ENCODE results near the gene VPS16.

VPS16 gene

DNA sequence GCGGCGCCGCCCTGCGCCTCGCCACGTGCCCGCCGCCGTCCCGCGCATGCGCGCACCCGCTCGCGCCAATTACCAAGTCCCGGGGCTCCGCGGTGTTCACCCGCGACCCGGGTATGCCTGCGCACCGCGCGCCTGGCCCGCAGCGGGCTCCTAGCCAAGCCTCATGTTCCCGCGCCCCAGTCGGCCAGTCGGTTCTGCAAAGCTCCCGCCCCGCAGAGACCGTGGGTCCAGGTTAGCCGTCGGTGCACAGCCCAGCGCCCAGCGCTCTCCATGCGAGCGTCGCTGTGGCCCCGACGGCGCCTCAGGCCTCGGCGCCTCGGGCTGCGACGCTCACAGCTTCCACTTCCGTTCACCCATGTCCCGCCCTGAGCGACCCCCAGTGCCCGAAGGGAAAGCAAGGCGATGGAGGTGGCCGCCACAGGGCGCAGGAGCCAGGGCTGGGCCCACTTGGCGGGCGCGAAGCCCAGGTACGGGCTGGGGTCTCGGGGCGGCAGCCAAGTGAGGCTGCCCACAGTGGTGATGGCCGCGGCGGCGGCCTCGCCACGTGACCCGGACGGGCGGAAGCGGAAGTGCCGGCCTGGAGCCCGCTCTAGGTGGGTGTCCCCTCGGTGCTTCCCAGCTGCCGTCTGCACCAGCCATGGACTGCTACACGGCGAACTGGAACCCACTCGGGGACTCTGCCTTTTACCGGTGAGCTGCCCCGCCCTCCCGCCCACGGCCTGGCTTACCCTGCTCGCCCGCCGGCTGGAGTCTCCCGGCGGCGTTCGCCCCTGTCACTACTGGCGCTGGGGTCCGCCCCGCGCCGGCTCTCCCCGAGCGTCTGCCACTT, at the start of gene VPS16, which contains the start of gene PCED1A:
VPS16 (plus strand) TSS at position 608 of the 829 bp plus-strand sequence; CDS start at position 638, 30 bp downstream.
PCED1A (minus strand) TSS at position 518 of the 829 bp plus-strand sequence. CDS start 743 bp downstream, outside the sequence.
- DNase-seq (ENCODE audit: low spot score in 2 of 2) (peak; percentile 86 to 95), ATAC-seq (peak; percentile 98)
- H3K4me1 Mint-ChIP-seq, result peaks cover 42% of the 10 kb centered on the region
- H3K27ac Mint-ChIP-seq, result peak within 1 kb of the TSS; percentile 94
- peaks cover 2% of the 10 kb centered on the region for H3K9me3 Mint-ChIP-seq
- peaks cover 24% of the 10 kb centered on the region for H3K36me3 Mint-ChIP-seq
- H3K4me3 Mint-ChIP-seq, result peak within 1 kb of the TSS; percentile 73

DNA sequence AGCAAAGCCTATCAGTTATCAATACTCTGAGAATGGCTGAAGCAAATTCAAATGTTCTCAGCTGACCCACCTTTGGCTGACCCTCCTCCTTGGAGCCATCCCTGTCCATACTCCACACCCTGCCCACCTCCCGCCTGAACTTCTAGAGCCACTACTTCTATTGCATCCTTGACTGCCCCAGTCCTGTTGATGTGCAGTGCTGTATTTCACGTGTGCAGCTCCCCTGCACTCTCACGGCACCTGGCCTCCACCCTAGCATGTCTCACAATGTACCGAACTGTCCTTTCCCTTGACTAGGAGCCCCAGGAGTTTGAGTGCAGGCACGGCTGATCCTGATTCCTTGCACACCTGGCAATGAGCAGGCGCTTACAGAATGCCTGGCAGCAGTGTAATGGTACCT, 47.1 kb upstream of the VPS16 start:
- Mint-ChIP-seq H3K4me3 (no peak overlapping the region), H3K27ac (no peak overlapping the region), H3K9me3 (no peaks in the 10 kb centered on the region), H3K36me3 (no peaks in the 10 kb centered on the region), H3K4me1 (no peaks in the 10 kb centered on the region)
- ATAC-seq (no peak), DNase-seq (ENCODE audit: low spot score in 2 of 2) (no peak)

- Mint-ChIP-seq H3K4me1 (peaks cover 2% of the 10 kb centered on the region), H3K9me3 (no peaks in the 10 kb centered on the region), H3K27ac (no peak overlapping the region), H3K4me3 (no peak overlapping the region), H3K36me3 (no peaks in the 10 kb centered on the region)
- DNase-seq (ENCODE audit: low spot score in 2 of 2), result no peak
- ATAC-seq, result no peak
Measured at GRCh38 chr20:2794202-2794748, 46.3 kb upstream of the VPS16 start.

- no peak overlapping the region for H3K4me3 Mint-ChIP-seq
- H3K9me3 Mint-ChIP-seq, result no peaks in the 10 kb centered on the region
- ATAC-seq (no peak), DNase-seq (ENCODE audit: low spot score in 2 of 2) (no peak)
- no peak overlapping the region for H3K27ac Mint-ChIP-seq
- peaks cover 9% of the 10 kb centered on the region for H3K4me1 Mint-ChIP-seq
- H3K36me3 Mint-ChIP-seq, result peaks cover 4% of the 10 kb centered on the region
Measured at GRCh38 chr20:2794866-2795447, 45.6 kb upstream of the VPS16 start.

DNA sequence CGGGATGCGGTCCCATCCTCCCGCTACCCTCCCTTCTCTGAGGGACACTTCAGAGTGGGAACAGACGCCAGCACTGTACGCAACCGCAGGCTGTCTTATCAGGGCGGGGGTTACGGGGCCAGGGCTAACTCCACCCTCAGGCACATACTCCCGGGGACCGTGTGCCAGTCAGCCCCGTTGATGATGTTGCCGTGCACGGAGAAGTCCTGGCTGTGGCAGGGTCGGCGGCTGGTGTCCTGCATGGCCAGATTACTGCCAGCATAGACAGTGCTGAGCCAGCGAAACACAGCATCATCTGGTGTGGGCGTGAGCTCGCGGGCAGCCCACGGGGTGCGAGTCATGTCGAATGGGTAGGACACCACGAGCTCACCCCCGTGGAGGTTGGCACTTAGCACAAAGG, 45.1 kb upstream of the VPS16 start:
- ATAC-seq (no peak), DNase-seq (ENCODE audit: low spot score in 2 of 2) (no peak)
- Mint-ChIP-seq H3K4me1 (peaks cover 13% of the 10 kb centered on the region), H3K36me3 (peaks cover 5% of the 10 kb centered on the region), H3K4me3 (no peak overlapping the region), H3K27ac (no peak overlapping the region), H3K9me3 (no peaks in the 10 kb centered on the region)

DNA sequence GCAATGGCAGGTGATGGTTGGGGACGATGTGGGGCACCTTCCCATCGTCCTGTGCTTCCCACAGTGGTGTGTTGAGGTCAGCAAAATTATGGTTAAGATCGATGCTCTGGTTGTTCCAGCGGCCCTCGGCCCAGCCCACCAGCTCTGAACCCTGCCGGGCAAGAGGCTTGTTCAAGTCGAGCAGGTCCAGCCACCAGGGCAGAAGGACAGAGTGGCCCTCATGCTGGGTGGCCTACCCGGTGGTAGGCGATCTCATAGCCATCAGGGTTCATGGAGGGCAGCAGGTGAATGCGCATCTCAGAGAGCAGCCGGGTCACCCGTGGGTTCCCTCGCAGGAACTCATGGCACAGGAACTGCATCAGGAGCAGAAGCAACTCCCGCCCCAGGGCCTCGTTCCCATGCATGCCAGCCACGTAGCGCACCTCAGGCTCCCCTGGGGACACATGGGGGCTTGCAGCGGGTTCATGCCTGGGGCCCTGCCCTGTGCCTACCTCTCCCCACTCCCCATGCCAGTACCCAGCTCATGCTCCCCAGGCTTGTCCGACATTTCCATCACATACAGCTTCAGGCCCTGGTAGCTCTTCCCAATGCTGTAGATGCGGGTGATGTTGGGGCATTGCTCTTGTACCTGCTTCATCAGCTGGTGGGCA, 44.4 kb upstream of the VPS16 start:
- no peaks in the 10 kb centered on the region for H3K9me3 Mint-ChIP-seq
- H3K36me3 Mint-ChIP-seq, result peaks cover 5% of the 10 kb centered on the region
- no peak for ATAC-seq

DNA sequence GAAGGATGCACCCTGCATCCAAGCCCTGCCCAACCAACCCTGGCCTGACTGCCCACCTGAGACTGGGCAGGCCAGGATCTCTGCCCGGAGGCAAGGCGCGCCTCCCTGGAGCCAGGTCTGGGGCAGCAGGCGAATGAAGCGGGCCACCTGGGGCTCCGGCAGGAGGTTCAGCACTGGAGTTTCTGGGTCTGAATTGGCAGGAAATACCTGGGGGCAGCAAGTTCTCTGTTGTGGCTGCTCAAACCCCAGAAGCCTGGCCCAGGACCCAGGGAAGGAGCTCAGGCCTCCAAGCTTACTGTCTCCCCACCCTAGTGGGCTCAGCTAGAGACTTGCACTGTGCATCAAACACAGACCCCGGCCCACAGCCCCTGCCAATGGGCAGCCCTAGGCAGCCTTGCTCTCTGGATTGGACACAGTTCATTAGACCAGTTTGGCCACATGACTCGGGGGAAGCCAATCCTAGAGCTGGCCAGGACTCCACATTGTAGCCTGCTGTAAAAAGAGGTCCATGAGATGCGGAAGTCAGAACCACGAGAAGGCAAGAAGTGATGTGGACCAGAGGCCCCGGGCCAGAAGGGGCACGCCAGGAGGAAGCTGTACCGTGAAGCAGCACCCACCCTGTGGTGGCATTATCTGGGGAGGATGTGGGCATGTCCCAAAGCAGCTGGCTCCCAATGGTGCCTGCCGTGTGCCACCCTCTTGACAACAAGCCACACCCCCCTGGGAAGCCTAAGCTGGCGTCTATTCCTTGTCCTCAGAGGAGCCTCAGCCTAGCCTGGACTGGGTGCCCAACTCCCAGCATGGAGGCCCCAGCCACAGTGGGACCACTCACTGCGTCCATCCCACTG, 43.2 kb upstream of the VPS16 start:
- Mint-ChIP-seq H3K36me3 (peaks cover 5% of the 10 kb centered on the region), H3K9me3 (no peaks in the 10 kb centered on the region), H3K4me1 (peaks cover 25% of the 10 kb centered on the region), H3K27ac (no peak overlapping the region), H3K4me3 (no peak overlapping the region)
- ATAC-seq (no peak), DNase-seq (ENCODE audit: low spot score in 2 of 2) (no peak)

More for the DNA sequence above, 44.4 kb upstream of the VPS16 start:
- DNase-seq (ENCODE audit: low spot score in 2 of 2), result no peak
- Mint-ChIP-seq H3K4me3 (no peak overlapping the region), H3K4me1 (peaks cover 20% of the 10 kb centered on the region), H3K27ac (no peak overlapping the region)

DNA sequence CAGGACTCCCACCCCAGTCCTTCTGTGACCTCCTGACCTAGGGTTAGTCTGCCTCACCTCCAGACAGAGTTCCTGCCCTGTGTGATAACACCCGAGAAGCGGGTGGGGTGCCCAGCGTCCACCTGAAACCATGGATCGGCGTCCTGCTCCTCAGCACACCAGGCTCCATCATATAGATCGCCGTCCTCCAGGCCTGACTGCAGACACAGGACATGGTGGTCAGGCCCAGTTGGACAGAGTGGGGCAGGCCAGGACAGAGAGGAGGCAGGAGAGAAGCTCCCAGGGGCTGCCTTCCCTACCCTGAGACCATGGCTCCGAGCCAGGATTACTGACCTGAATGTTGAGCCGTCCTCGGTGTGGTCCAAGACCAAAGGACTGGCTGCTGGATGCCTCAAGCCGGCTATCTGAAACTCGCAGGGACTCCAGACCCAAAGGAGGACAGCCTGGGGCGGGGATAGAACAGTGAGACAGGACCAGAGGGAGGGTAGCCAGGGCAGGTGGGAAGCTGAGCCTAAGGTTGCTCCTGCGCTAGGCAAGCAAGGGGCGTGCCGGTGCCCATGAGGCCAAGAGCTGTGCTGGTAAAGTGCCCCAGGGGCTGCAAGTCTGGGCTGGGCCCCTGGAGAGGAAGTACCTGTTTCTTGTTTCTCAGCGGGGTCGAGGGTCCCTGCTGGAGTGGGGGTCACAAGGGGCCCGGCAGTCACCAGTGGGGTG, 42.3 kb upstream of the VPS16 start:
- H3K36me3 Mint-ChIP-seq, result peaks cover 5% of the 10 kb centered on the region
- ATAC-seq (no peak), DNase-seq (ENCODE audit: low spot score in 2 of 2) (no peak)
- H3K27ac Mint-ChIP-seq, result no peak overlapping the region
- H3K4me3 Mint-ChIP-seq, result no peak overlapping the region
- H3K9me3 Mint-ChIP-seq, result no peaks in the 10 kb centered on the region
- peaks cover 25% of the 10 kb centered on the region for H3K4me1 Mint-ChIP-seq

DNA sequence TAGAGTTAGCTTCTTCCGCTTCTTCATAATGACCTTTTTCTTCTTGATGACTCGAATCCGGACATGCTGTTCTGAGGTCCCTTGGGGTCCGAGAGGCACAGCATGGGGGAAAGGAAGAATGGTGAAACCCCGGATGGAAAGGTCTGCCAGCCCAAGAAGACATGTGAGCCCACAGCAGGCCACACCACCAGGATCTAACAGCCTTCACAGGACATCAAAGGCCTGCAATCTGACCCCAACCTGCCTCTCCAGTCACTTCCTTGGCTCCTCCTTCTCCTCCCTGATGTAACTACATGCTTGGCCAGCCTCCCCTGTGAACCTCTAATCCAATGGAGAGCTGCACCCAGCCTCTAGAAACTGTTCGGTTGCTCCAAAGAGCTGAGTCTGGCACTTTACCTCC, 41.7 kb upstream of the VPS16 start:
- Mint-ChIP-seq H3K4me1 (peaks cover 25% of the 10 kb centered on the region), H3K4me3 (no peak overlapping the region), H3K36me3 (peaks cover 5% of the 10 kb centered on the region), H3K27ac (no peak overlapping the region), H3K9me3 (no peaks in the 10 kb centered on the region)
- no peak for ATAC-seq
- DNase-seq (ENCODE audit: low spot score in 2 of 2), result no peak

DNA sequence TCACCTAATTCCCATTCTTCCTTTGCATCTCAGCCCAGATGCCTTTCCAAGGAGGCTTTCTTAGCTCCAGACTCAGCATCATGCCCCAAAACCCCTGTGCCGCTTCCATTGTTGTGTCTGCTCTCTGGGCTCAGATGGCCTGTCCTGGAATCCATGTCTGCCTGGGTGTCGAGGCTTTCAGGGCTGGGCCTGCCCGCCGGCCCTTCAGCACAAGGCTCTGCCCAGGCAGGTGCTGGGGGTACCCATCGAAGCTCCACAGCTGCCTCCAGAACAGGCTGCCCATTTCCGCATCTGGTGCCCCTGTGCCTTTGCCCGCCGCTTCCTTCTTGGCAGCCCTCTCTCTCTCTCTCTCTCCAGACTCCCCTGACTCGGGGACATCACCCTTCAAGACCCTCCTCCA, 41.3 kb upstream of the VPS16 start:
- Mint-ChIP-seq H3K27ac (no peak overlapping the region), H3K36me3 (peaks cover 5% of the 10 kb centered on the region), H3K4me1 (peaks cover 25% of the 10 kb centered on the region), H3K4me3 (peak overlapping the region; percentile 85), H3K9me3 (no peaks in the 10 kb centered on the region)
- no peak for DNase-seq (ENCODE audit: low spot score in 2 of 2)
- ATAC-seq, result no peak

- Mint-ChIP-seq H3K36me3 (peaks cover 5% of the 10 kb centered on the region), H3K4me1 (peaks cover 25% of the 10 kb centered on the region), H3K4me3 (peak overlapping the region; percentile 85), H3K27ac (no peak overlapping the region), H3K9me3 (no peaks in the 10 kb centered on the region)
- no peak for DNase-seq (ENCODE audit: low spot score in 2 of 2)
- ATAC-seq, result no peak
Measured at GRCh38 chr20:2799688-2800520, 40.6 kb upstream of the VPS16 start.

DNA sequence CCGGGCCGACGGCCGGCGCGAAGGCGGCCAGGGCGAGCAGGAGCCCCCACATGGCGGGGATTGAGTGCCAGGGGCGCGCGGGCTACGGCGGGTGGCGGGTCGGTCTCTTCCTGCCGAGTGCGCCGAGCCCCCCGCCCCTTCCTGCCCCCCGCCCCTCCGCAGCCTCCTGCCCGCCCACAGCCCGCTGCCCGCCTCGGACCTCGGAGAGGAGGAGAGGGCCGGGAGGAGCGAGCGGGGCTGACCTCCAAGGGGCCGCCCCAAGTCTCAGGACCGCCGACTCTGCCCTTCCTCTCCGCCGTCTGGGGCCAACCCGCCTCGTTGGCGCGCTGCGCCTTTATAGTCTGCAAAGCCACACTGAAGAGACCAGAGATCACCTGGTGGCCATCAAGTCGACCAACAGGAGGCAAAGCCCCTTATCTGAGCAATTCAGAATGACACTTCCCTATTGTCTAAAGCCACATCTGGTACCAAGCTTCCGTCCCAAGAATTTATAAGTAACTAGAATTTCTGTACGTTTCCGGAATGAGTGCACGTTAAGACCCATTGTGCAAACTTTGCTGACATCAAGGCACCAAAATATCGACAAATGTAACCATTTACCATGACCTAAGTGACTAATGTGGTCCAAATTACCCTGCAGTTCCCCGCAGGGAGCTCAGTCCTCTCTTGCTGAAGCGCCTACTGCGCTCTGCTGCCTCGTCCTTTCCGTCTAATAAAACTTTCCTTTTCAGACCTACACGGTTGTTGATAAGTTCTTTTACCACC, 39.8 kb upstream of the VPS16 start, which contains the start of gene CPXM1:
CPXM1 (minus strand) TSS at position 107 of the 765 bp plus-strand sequence; CDS start at position 52, 55 bp downstream.
- Mint-ChIP-seq H3K9me3 (no peaks in the 10 kb centered on the region), H3K27ac (no peak within 1 kb of the TSS), H3K4me3 (peak within 1 kb of the TSS; percentile 85), H3K36me3 (peaks cover 5% of the 10 kb centered on the region), H3K4me1 (peaks cover 25% of the 10 kb centered on the region)
- DNase-seq (ENCODE audit: low spot score in 2 of 2) (no peak), ATAC-seq (peak; percentile 52)

DNA sequence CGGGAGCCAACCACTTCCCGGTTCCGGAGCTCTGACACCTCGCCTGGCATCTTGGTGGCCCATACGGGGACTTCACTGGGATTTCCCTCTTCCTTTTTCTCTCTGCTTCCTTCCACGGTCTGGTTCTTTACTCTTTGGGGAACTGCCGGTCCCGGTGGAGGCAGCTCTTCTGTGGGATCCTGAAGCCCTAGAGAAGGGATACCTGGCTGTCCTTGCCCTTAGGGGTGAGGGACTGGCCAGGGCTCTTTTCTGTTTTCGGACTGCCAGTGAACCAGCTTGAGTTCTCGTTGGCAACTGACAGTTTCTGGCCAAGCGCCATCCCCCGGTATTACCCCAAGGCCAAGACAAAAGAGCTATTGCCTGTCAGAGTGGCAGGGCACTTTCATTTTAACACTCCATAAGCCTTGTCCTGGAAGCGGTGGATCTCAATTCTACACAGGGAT, 39.2 kb upstream of the VPS16 start:
- Mint-ChIP-seq H3K36me3 (peaks cover 5% of the 10 kb centered on the region), H3K9me3 (no peaks in the 10 kb centered on the region), H3K4me1 (peaks cover 31% of the 10 kb centered on the region), H3K4me3 (peak overlapping the region; percentile 85), H3K27ac (no peak overlapping the region)
- DNase-seq (ENCODE audit: low spot score in 2 of 2) (no peak), ATAC-seq (no peak)
